DND-41 (cell line): ENCODE results near the gene OR52N5.

ENCODE experiments used
- EZH2 ChIP-seq: IDR thresholded peaks from 3 replicates; pipeline ENCODE4 v1.6.1; 2012; ENCODE audit warnings: borderline replicate concordance, low read depth, mild to moderate bottlenecking, moderate library complexity, low read length, inconsistent platforms; ENCODE audit not compliant: severe bottlenecking
- TF ChIP-seq, protein P1 (sequence below): IDR thresholded peaks from 2 replicates; pipeline ENCODE4 v1.5.1; 2012; ENCODE audit warnings: borderline replicate concordance, low read length, moderate library complexity, mild to moderate bottlenecking; ENCODE audit not compliant: poor library complexity, severe bottlenecking; ENCODE audit errors: extremely low read depth

- TF ChIP-seq, protein P1, sequence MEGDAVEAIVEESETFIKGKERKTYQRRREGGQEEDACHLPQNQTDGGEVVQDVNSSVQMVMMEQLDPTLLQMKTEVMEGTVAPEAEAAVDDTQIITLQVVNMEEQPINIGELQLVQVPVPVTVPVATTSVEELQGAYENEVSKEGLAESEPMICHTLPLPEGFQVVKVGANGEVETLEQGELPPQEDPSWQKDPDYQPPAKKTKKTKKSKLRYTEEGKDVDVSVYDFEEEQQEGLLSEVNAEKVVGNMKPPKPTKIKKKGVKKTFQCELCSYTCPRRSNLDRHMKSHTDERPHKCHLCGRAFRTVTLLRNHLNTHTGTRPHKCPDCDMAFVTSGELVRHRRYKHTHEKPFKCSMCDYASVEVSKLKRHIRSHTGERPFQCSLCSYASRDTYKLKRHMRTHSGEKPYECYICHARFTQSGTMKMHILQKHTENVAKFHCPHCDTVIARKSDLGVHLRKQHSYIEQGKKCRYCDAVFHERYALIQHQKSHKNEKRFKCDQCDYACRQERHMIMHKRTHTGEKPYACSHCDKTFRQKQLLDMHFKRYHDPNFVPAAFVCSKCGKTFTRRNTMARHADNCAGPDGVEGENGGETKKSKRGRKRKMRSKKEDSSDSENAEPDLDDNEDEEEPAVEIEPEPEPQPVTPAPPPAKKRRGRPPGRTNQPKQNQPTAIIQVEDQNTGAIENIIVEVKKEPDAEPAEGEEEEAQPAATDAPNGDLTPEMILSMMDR = no peak
- TF ChIP-seq EZH2 = no peak
Observed at GRCh38 chr11:5753943-5754342, 29.2 kb downstream of the OR52N5 start, which contains the start of gene OR52N4.
